ENCODE measurements around the gene MSRB3.
"Not testable (repeated sequence)": the region's sequence is repeated elsewhere in the genome, so short reads cannot be mapped to it uniquely, and the experiment has no call there.

MSRB3 gene

DNA sequence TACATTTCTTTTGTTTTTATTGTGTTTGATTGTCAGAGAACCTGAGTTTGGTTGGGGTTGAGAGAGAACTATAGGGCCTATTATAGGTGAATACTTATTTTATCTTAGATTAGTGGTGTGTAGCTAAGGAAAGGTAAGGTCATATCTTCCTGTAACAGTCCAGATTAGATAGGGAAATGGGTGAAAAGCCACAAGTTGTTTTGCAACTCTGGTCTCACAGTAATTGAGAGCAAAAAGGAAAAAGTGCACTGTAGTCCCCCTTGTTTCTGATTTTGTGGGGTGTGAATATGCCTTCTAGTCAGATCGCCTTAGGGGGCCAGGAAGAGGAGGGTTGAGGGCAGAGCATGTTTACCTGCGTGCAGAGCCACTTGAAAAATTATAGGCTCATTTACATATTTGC lies 8.9 kb downstream of the MSRB3 start:
- DNase-seq: no peak
- no peak for ATAC-seq

- no peak for DNase-seq
- ATAC-seq: no peak
These were observed 13.8 kb downstream of the MSRB3 start for GRCh38 chr12:65292241-65292640.

DNA sequence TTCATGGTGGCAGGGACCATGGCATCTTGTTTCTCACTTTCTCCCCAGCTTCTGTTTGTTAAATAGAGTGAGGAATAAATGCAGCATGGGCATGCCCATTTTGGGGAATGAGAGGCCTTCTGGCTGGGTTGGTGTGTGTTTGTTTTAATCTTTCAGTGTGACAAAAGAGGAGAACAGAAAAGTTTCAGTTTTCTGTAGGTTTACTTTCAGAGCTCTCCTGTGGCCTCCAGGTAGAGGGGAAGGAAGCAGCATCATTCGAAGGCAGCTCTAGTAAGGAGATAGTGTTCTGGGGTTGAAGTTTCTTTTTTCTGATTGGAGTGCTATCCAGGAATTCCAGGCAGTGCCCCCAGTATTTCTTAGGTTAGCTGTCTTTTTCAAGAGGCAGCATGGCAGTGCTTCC lies 15.3 kb downstream of the MSRB3 start:
- no peak for DNase-seq
- ATAC-seq: no peak

GRCh38 chr12:65294641-65295262 lies 16.3 kb downstream of the MSRB3 start:
- no peak for DNase-seq
- ATAC-seq: no peak

GRCh38 chr12:65296508-65297265 lies 18.2 kb downstream of the MSRB3 start:
- ATAC-seq (no peak), DNase-seq (no peak)

DNA sequence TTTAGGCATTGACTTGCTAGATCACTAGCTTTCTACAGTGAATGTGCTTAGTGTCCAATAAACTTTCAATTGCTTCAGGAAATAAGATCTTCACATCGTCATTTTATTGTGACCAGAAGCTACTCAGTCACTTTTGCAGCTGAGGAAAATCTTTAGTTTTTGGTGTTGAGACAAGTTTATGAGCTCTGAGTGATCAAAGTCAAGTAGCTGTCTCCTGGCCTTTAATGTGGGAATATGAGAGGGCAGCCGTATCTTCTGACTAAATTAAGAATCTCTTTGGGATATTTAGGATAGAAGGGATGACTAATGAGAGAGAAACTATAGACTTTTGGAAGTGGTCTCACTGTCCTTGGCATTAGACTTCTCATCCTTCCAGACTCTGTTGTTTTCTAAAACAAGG lies 21.6 kb downstream of the MSRB3 start:
- DNase-seq (no peak), ATAC-seq (no peak)

- DNase-seq: no peak
- ATAC-seq: no peak
These were observed 22.3 kb downstream of the MSRB3 start for GRCh38 chr12:65300679-65301349.

DNA sequence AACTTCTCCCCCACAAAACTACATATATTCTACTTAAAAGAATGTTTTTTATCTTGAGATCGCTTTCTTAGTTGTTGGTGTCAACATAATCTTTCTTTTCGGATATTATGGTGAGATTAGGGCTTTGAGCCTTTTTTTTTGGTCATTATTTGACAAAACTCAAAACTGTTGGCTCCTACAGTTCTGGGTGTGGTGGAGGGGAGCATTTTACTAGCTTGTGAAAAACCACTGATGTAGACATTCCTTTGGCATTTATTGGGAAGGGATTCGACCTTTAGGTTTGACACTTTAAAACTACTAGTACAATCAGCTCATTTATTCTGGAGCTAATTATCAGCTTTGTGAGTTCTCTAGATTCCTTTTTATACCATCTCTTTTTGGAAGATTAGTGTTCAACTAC lies 24.4 kb downstream of the MSRB3 start:
- DNase-seq (no peak), ATAC-seq (no peak)

GRCh38 chr12:65305346-65305950 lies 27.0 kb downstream of the MSRB3 start:
- DNase-seq (no peak), ATAC-seq (no peak)

- no peak for ATAC-seq
- peak; percentile 7 for DNase-seq
These were observed 28.1 kb downstream of the MSRB3 start for GRCh38 chr12:65306366-65307168.

- no peak for ATAC-seq
- DNase-seq: no peak
These were observed 28.7 kb downstream of the MSRB3 start for GRCh38 chr12:65307169-65307501.

GRCh38 chr12:65308006-65308405 lies 29.5 kb downstream of the MSRB3 start:
- DNase-seq (no peak), ATAC-seq (no peak)

DNA sequence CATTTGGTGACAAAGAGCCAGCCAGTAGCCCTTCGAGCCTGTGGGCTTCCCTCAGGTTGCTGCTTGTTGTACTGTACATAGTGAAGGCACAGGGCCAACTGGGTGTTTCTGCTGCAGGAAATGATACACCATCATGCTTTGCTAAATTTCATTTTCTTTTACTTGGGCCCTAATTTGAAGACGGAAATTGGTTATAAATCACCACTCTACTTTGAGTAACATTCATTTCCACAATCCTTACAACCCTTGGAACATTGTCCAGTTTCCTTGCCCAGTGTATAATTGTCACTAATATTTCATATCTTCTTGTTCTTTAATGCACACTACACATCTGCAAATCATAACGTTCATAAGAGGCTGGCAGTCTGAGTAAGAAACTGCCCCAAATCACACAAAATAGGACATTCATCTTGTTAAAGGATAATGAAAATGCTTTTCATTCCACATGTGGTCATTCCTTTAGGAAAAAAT lies 30.2 kb downstream of the MSRB3 start:
- ATAC-seq (no peak), DNase-seq (no peak)

DNA sequence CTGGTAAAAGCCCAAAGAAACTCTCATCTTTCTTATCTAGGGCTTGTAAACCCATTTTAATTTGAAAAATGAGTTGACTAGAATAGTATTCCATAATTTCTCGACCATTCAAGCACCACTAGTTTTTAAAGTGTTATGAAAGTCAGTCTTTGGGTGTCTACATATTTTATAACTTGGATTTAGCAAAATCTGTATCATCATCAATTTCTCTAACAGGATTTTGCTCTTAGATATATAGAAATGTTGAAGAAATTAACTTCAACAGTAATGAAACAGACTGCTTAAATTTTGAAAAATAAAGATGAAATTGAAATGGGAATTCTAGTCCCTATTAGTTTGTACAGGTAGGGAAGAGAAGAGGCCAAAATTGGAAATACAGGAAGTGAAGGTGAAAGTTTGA lies 32.8 kb downstream of the MSRB3 start:
- DNase-seq (no peak), ATAC-seq (no peak)

DNA sequence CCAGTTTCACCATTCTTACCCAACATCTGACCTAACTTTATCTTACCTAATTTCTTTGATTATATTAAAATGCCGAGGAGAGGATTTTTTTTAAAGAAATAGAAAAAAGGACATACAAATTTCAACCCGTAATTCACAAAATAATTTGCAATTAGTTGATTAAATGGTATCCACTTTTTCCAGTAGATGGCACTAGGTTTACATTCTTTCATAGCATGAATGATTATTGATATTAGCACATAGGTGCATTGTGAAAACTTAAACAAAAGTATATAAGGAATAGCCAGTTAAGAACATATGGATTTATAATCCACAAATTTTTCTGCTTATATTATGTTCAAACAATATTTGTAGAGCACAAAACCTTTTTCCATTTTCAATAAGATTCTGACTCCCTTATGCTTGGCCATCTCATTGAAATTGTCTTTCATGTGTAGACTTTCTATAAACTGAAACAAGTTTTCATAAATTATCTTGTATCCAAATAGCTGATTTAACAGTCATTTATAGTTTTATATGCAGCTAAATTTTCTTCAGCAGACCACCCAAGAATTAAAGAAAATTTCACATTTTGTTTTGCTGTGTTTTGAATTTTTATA lies 35.3 kb downstream of the MSRB3 start:
- no peak for DNase-seq
- no peak for ATAC-seq

DNA sequence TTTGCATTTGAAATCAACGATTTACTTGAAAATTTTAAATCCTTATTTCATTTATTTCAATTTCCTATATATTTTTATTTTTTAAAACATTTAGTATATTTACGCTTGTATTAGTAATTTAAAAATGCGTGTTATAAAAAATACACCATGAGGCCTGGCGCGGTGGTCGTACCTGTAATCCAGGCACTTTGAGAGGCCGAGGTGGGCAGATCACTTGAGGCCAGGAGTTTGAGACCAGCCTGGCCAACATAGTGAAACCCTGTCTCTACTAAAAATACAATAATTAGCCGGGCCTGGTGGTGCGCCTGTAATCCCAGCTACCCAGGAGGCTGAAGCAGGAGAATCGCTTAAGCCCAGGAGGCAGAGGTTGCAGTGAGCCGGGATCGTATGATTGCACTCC lies 36.8 kb downstream of the MSRB3 start:
- not testable (repeated sequence) for ATAC-seq

GRCh38 chr12:65318186-65318685 lies 39.8 kb downstream of the MSRB3 start:
- DNase-seq (no peak), ATAC-seq (no peak)

More for the DNA sequence above, 36.8 kb downstream of the MSRB3 start:
- DNase-seq: not testable (repeated sequence)

DNA sequence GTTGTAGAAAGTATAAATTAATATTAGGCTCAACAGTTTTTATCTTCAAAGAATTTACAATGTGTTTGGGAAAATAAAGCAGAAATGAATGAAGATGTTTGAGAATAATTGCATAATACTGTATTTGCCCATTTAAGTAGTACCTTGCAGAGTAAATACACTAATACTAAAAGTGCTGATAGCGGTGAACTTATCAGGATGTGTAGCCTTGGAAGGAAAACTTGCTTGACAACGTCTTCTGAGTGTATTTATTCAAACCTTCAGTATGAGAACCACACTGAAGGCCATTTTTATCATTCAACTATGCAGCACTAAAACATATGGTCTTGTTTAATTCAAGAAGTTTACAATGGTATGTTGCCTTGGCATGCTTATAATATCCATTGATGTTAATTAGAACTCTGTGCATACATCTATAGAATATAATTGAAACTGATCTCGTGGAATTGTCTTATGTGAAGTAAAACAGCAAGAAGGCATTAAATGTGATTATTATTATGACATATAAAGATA lies 41.3 kb downstream of the MSRB3 start:
- DNase-seq (no peak), ATAC-seq (no peak)

- ATAC-seq: no peak
- DNase-seq: no peak
These were observed 44.6 kb downstream of the MSRB3 start for GRCh38 chr12:65323070-65323469.

GRCh38 chr12:65324056-65324455 lies 45.6 kb downstream of the MSRB3 start:
- DNase-seq (no peak), ATAC-seq (no peak)

DNA sequence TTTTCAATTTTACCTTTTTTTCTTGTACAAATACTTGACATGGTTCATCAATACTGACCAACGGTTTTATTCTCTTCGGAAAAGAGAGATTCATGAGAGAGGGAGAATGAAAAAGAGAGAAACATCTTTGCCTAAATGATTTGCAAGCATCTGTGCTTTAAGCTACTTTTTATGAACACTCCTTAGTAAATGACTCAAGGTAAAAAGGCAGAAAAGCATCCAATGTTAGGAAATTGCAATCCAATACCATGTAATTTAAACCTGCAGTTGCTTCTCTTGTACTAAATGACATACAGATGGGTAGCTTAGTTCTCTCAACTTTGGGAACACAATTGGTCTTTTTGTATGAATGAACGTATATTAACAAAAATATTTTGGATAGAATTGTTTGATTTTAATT lies 46.1 kb downstream of the MSRB3 start:
- ATAC-seq (no peak), DNase-seq (no peak)

Data from stimulated activated naive CD8-positive, alpha-beta T cell treated with anti-CD3 and anti-CD28 coated beads, Interleukin-15, Interleukin-2, amounts not matched to agents 100 U/mL and 50 U/mL, for 24 hours (primary cell).